GM23248 (cell line): ENCODE data around the gene GLP1R.

ENCODE experiments used
- EZH2 ChIP-seq: fragments of 200-600 bp; sonication (generic); IDR thresholded peaks from 2 replicates; pipeline ENCODE4 v1.6.1; 2018; ENCODE audit warnings: antibody characterized with exemption, mild to moderate bottlenecking; ENCODE audit not compliant: insufficient read depth, poor library complexity, severe bottlenecking
- EZH2phosphoT487 ChIP-seq: fragments of 200-600 bp; sonication (generic); IDR thresholded peaks from 2 replicates; pipeline ENCODE4 v1.6.1; 2018; ENCODE audit warnings: antibody characterized with exemption, moderate library complexity, mild to moderate bottlenecking, low read depth; ENCODE audit not compliant: insufficient read depth

- TF ChIP-seq EZH2: no peak
- TF ChIP-seq EZH2phosphoT487: no peak
Observed at GRCh38 chr6:39078695-39079094, 30.1 kb downstream of the GLP1R start.
